ENCODE results near the gene DCPS.

DCPS gene

GRCh38 chr11:126337474-126338241, 33.8 kb downstream of the DCPS start:
- Histone ChIP-seq H3K36me3 (ENCODE audit: control insufficient read depth, insufficient read depth, low read length) (peaks cover 44% of the 10 kb centered on the region), H3K9ac (ENCODE audit: low read length) (no peak overlapping the region), H3K27me3 (ENCODE audit: control insufficient read depth, insufficient read depth, low read length) (no peaks in the 10 kb centered on the region), H3K9me3 (ENCODE audit: control insufficient read depth, insufficient read depth, low read depth, low read length) (no peaks in the 10 kb centered on the region), H3K4me3 (ENCODE audit: low read depth, low read length) (no peak overlapping the region), H3K27ac (ENCODE audit: low read depth, low read length) (no peak overlapping the region), H3K4me1 (ENCODE audit: control insufficient read depth, insufficient read depth, low read length) (peaks cover 10% of the 10 kb centered on the region; the same call in 1 of the 2 replicates)

- Histone ChIP-seq H3K4me3 (ENCODE audit: low read depth, low read length) (no peak overlapping the region), H3K4me1 (ENCODE audit: control insufficient read depth, insufficient read depth, low read length) (peaks cover 10% of the 10 kb centered on the region; the same call in 1 of the 2 replicates), H3K9me3 (ENCODE audit: control insufficient read depth, insufficient read depth, low read depth, low read length) (no peaks in the 10 kb centered on the region), H3K27me3 (ENCODE audit: control insufficient read depth, insufficient read depth, low read length) (no peaks in the 10 kb centered on the region), H3K9ac (ENCODE audit: low read length) (no peak overlapping the region), H3K27ac (ENCODE audit: low read depth, low read length) (no peak overlapping the region), H3K36me3 (ENCODE audit: control insufficient read depth, insufficient read depth, low read length) (peaks cover 44% of the 10 kb centered on the region)
These were observed 34.6 kb downstream of the DCPS start for GRCh38 chr11:126338346-126339055.

- Histone ChIP-seq H3K27ac (ENCODE audit: low read depth, low read length) (no peak overlapping the region), H3K9me3 (ENCODE audit: control insufficient read depth, insufficient read depth, low read depth, low read length) (no peaks in the 10 kb centered on the region), H3K4me3 (ENCODE audit: low read depth, low read length) (no peak overlapping the region), H3K9ac (ENCODE audit: low read length) (no peak overlapping the region), H3K4me1 (ENCODE audit: control insufficient read depth, insufficient read depth, low read length) (peaks cover 10% of the 10 kb centered on the region; the same call in 1 of the 2 replicates), H3K27me3 (ENCODE audit: control insufficient read depth, insufficient read depth, low read length) (no peaks in the 10 kb centered on the region), H3K36me3 (ENCODE audit: control insufficient read depth, insufficient read depth, low read length) (peaks cover 45% of the 10 kb centered on the region)
These were observed 35.4 kb downstream of the DCPS start for GRCh38 chr11:126339073-126339862.

- no peaks in the 10 kb centered on the region for H3K9me3 ChIP-seq (ENCODE audit: control insufficient read depth, insufficient read depth, low read depth, low read length)
- H3K4me3 ChIP-seq (ENCODE audit: low read depth, low read length) = no peak overlapping the region
- H3K9ac ChIP-seq (ENCODE audit: low read length) = no peak overlapping the region
- H3K36me3 ChIP-seq (ENCODE audit: control insufficient read depth, insufficient read depth, low read length) = peaks cover 49% of the 10 kb centered on the region
- H3K27me3 ChIP-seq (ENCODE audit: control insufficient read depth, insufficient read depth, low read length) = no peaks in the 10 kb centered on the region
- H3K27ac ChIP-seq (ENCODE audit: low read depth, low read length) = no peak overlapping the region
- peaks cover 15% of the 10 kb centered on the region; the same call in 1 of the 2 replicates for H3K4me1 ChIP-seq (ENCODE audit: control insufficient read depth, insufficient read depth, low read length)
These were observed 36.1 kb downstream of the DCPS start for GRCh38 chr11:126339863-126340434.

GRCh38 chr11:126340960-126341606, 37.2 kb downstream of the DCPS start:
- no peak overlapping the region for H3K9ac ChIP-seq (ENCODE audit: low read length)
- no peak overlapping the region for H3K4me3 ChIP-seq (ENCODE audit: low read depth, low read length)
- peaks cover 26% of the 10 kb centered on the region for H3K4me1 ChIP-seq (ENCODE audit: control insufficient read depth, insufficient read depth, low read length)
- H3K27me3 ChIP-seq (ENCODE audit: control insufficient read depth, insufficient read depth, low read length) = no peaks in the 10 kb centered on the region
- no peak overlapping the region for H3K27ac ChIP-seq (ENCODE audit: low read depth, low read length)
- H3K36me3 ChIP-seq (ENCODE audit: control insufficient read depth, insufficient read depth, low read length) = peaks cover 53% of the 10 kb centered on the region
- H3K9me3 ChIP-seq (ENCODE audit: control insufficient read depth, insufficient read depth, low read depth, low read length) = no peaks in the 10 kb centered on the region

GRCh38 chr11:126341760-126342161, 37.9 kb downstream of the DCPS start:
- Histone ChIP-seq H3K27ac (ENCODE audit: low read depth, low read length) (no peak overlapping the region), H3K9ac (ENCODE audit: low read length) (no peak overlapping the region), H3K36me3 (ENCODE audit: control insufficient read depth, insufficient read depth, low read length) (peaks cover 51% of the 10 kb centered on the region), H3K27me3 (ENCODE audit: control insufficient read depth, insufficient read depth, low read length) (no peaks in the 10 kb centered on the region), H3K4me1 (ENCODE audit: control insufficient read depth, insufficient read depth, low read length) (peaks cover 26% of the 10 kb centered on the region), H3K4me3 (ENCODE audit: low read depth, low read length) (no peak overlapping the region), H3K9me3 (ENCODE audit: control insufficient read depth, insufficient read depth, low read depth, low read length) (no peaks in the 10 kb centered on the region)

- Histone ChIP-seq H3K36me3 (ENCODE audit: control insufficient read depth, insufficient read depth, low read length) (peaks cover 50% of the 10 kb centered on the region), H3K27ac (ENCODE audit: low read depth, low read length) (no peak overlapping the region), H3K27me3 (ENCODE audit: control insufficient read depth, insufficient read depth, low read length) (no peaks in the 10 kb centered on the region)
These were observed 39.2 kb downstream of the DCPS start for GRCh38 chr11:126343051-126343450.

GRCh38 chr11:126344141-126345080, 40.6 kb downstream of the DCPS start:
- H3K9ac ChIP-seq (ENCODE audit: low read length) = no peak overlapping the region
- peaks cover 42% of the 10 kb centered on the region for H3K4me1 ChIP-seq (ENCODE audit: control insufficient read depth, insufficient read depth, low read length)
- H3K27me3 ChIP-seq (ENCODE audit: control insufficient read depth, insufficient read depth, low read length) = no peaks in the 10 kb centered on the region
- H3K9me3 ChIP-seq (ENCODE audit: control insufficient read depth, insufficient read depth, low read depth, low read length) = no peaks in the 10 kb centered on the region
- no peak overlapping the region for H3K27ac ChIP-seq (ENCODE audit: low read depth, low read length)
- H3K36me3 ChIP-seq (ENCODE audit: control insufficient read depth, insufficient read depth, low read length) = peaks cover 38% of the 10 kb centered on the region
- H3K4me3 ChIP-seq (ENCODE audit: low read depth, low read length) = no peak overlapping the region

More at GRCh38 chr11:126343051-126343450, 39.2 kb downstream of the DCPS start:
- Histone ChIP-seq H3K4me1 (ENCODE audit: control insufficient read depth, insufficient read depth, low read length) (peaks cover 31% of the 10 kb centered on the region), H3K4me3 (ENCODE audit: low read depth, low read length) (no peak overlapping the region), H3K9me3 (ENCODE audit: control insufficient read depth, insufficient read depth, low read depth, low read length) (no peaks in the 10 kb centered on the region), H3K9ac (ENCODE audit: low read length) (no peak overlapping the region)

GRCh38 chr11:126345283-126345682, 41.4 kb downstream of the DCPS start:
- Histone ChIP-seq H3K9ac (ENCODE audit: low read length) (no peak overlapping the region), H3K4me1 (ENCODE audit: control insufficient read depth, insufficient read depth, low read length) (peaks cover 42% of the 10 kb centered on the region), H3K36me3 (ENCODE audit: control insufficient read depth, insufficient read depth, low read length) (peaks cover 32% of the 10 kb centered on the region), H3K27ac (ENCODE audit: low read depth, low read length) (no peak overlapping the region), H3K4me3 (ENCODE audit: low read depth, low read length) (no peak overlapping the region), H3K27me3 (ENCODE audit: control insufficient read depth, insufficient read depth, low read length) (no peaks in the 10 kb centered on the region), H3K9me3 (ENCODE audit: control insufficient read depth, insufficient read depth, low read depth, low read length) (no peaks in the 10 kb centered on the region)
